Adrenal gland (tissue), 5 donors: ENCODE measurements around the gene DSCAML1.

Source experiments
- CTCF ChIP-seq, 6 experiments: fragments of 450-650 bp in 4 of 6; fragments of 200-600 bp in 2 of 6; sonication (generic) in 1 of 6; IDR thresholded peaks; 1 replicate in 5 of 6; 2 replicates in 1 of 6; pipeline versions ENCODE4 v1.5.1 to v1.8.0; 2016 to 2021; ENCODE audit warnings: antibody characterized with exemption in 6 of 6, mild to moderate bottlenecking in 2 of 6, moderate library complexity in 1 of 6
- POLR2A ChIP-seq, 2 donors: fragments of 450-650 bp; IDR thresholded peaks; one replicate each; pipeline ENCODE4 v1.6.1; 2017; ENCODE audit warnings: antibody characterized with exemption in 2 of 2, mild to moderate bottlenecking in 2 of 2, moderate library complexity in 1 of 2
- donor health status: DM: no; HTN: no; CAD: no.

GRCh38 chr11:117544130-117544800, 252.8 kb downstream of the DSCAML1 start:
- TF ChIP-seq POLR2A (IDR thresholded peaks at IDR 0.05) = no peak
- TF ChIP-seq CTCF (IDR thresholded peaks at IDR 0.05) = no peak
